Skin of body (tissue), 2 donors: ENCODE data around the gene TBK1. TPM values are rescaled to one million over a fixed set of nuclear protein-coding genes. Genes with fewer than 3 reads are reported as not detected.
A peak's percentile ranks its signal among the peaks of the same experiment; 100 is the strongest.
"Not testable (repeated sequence)": the region's sequence is repeated elsewhere in the genome, so short reads cannot be mapped to it uniquely, and the experiment has no call there.

Experiments
- DNase-seq: peaks from one replicate; lab custom pipeline; 2025; lab: John Stamatoyannopoulos, UW
- total RNA-seq: library from RNA; depleted of rRNA; stranded (reverse); fragments of >200 nt; gene quantifications from one replicate; pipeline ENCODE4 v1.2.3, GENCODE V29; 2014

TBK1 gene
- total RNA-seq, 1 donor from 2014 or later: 26.7 TPM

DNA sequence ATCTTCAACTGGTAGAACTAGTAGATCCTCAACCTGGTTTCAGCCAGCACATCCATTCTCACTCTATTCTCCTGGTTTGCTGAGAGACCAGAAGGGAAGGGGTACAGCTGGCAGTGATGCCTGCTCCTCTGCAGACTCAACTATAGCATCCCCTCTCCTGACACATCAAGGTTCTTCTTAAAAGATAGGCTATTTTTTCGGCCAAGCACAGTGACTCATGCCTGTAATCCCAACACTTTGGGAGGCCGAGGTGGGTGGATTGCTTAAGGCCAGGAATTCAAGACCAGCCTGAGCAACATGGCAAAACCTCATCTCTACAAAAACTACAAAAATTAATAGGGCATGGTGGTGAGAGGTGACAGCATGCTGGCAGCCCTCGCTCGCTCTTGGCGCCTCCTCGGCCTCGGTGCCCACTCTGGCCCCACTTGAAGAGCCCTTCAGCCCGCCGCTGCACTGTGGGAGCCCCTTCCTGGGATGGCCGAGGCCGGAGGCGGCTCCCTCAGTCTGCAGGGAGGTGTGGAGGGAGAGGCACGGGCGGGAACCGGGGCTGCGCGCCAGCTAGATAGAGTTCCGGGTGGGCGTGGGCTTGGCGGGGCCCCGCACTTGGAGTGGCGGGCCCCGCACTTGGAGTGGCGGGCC lies 90.6 kb downstream of the TBK1 start:
- not testable (repeated sequence) for DNase-seq

DNA sequence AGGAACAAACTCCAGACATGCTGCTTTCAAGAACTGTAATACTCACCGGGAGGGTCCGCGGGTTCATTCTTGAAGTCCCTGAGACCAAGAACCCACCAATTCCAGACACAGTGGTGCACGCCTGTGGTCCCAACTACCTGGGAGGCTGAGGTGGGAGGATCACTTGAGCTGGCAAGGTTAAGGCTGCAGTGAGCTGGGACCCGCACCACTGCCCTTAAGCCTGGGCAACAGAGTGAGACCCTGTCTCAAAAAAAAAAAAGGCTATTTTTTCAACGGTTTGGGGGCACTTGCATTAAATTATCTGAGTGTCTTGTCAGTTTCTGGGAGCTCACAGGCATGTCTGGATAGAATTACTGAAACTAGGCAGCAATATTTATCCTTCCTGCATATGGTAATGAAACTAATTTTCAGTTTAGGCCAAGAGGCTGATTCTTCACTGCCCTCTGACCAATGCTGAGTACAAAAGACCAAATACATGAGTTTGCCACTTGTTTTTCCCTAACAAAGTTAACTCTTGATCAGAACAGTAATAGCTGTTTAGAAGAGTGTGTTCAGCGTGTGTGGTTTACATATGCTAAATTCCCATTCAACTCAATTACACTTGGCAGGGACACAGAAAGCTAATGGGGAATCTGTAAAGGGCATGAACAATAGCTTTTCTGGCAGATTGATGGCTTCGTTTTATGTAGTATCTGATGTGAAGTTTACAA lies 92.6 kb downstream of the TBK1 start:
- peak; percentile 61 for DNase-seq

DNA sequence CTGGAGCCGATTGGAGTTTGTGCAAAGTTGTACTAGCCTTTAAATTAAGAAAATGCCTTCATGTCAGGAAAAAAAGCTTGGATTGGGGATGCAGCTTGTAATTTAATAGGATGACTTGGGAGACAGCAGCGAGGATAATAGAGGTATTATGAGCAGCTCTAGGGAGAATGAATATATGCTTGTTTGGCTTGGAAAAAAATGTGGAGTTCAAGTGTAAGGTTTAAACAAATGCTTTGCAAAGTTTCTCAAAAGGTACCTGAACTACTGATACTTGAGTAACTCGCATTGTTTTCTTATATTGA lies 93.1 kb downstream of the TBK1 start:
- DNase-seq: no peak

DNA sequence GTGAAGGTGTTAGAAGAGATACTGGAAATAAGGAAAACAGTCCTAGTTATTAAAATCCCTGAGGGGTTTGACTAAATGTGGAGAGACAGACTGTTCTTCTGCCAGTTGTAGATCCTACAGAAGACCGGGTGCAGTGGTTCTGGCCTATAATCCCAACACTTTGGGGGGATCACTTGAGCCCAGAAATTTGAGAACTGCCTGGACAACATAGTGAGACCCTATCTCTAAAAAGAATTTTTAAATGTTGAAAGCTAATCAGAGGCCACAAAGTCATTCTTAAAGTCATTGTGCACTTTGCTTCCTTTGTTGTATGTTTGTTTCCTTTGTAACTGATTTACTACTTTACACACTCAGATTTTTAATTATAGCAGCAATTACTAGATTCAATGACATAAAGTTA lies 97.2 kb downstream of the TBK1 start:
- no peak for DNase-seq

DNA sequence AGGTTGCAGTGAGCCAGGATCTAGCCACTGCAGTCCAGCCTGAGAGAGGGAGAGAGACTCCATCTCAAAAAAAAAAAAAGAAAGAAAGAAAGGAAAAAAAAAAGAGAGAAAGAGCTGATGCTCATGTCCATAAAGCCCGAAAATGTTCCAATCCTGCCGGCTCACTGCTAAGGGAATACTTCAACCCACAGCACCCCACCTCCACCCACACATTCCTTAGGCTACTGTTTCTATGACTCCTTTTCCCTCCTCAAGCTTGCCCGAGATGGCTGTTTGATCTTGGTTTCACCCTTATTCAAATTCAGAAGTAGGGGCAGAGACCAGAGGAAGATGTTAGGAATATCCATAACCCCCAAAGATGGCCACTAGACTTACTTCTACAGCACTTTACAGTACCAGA lies 98.8 kb downstream of the TBK1 start:
- DNase-seq: no peak

DNA sequence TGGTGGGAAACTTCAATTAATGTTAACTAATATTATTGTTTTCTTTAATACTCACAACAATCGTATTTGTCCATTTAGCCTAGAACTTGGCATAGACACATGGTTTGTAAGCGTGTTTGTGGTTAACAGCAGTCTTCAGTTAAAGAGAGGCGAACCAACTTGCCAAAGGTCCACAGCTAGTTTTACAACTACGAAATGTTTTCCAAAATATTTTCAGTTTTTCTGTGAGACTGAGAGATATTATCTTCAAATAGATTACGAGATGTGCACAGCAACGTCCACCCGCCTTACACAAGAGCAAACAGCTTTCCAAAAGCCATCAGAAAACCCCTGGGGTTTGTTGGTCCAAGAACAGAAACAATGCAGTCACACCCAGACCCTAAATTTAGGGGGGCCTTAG lies 99.8 kb downstream of the TBK1 start:
- no peak for DNase-seq

Other genes starting within 250 kb of the TBK1 start
- gene KICS2, start 229.8 kb upstream of the TBK1 start, total RNA-seq: 4.4 TPM
- 1.1 TPM for gene C12orf56, start 61.4 kb upstream of the TBK1 start, total RNA-seq
- gene XPOT, start 47.7 kb upstream of the TBK1 start, total RNA-seq: 48.0 TPM
- gene RASSF3, start 158.4 kb downstream of the TBK1 start, total RNA-seq: 14.4 TPM